Liver (tissue), 9 donors: ENCODE measurements around the gene RIPK1. TPM values are rescaled to one million over a fixed set of nuclear protein-coding genes. Genes with fewer than 3 reads are reported as not detected.

Source experiments
- DNase-seq: peaks from one replicate; pipeline ENCODE4 v3.0.0-alpha.2; 2017; ENCODE audit warnings: low spot score
- H3K27ac ChIP-seq, 2 donors: one replicate each; pipeline ENCODE4 v1.7.0; 2013; ENCODE audit warnings: inconsistent platforms in 2 of 2, low read length in 2 of 2, control low read depth in 1 of 2, low read depth in 1 of 2, mild to moderate bottlenecking in 1 of 2
- H3K27me3 ChIP-seq, 4 donors: one replicate each; pipeline versions ENCODE4 v1.6.1 to v1.7.0; 2013; ENCODE audit warnings: low read length in 3 of 4, inconsistent platforms in 1 of 4, mild to moderate bottlenecking in 1 of 4, moderate library complexity in 1 of 4; ENCODE audit not compliant: control insufficient read depth in 4 of 4, insufficient read depth in 4 of 4
- H3K36me3 ChIP-seq, 4 donors: one replicate each; pipeline versions ENCODE4 v1.6.1 to v1.7.0; 2013; ENCODE audit warnings: low read length in 3 of 4, mild to moderate bottlenecking in 3 of 4, low read depth in 1 of 4, moderate library complexity in 1 of 4; ENCODE audit not compliant: control insufficient read depth in 4 of 4, insufficient read depth in 3 of 4
- H3K4me1 ChIP-seq, 4 donors: one replicate each; pipeline versions ENCODE4 v1.6.1 to v1.7.0; 2013; ENCODE audit warnings: low read length in 3 of 4, mild to moderate bottlenecking in 3 of 4, moderate library complexity in 1 of 4; ENCODE audit not compliant: control insufficient read depth in 4 of 4, insufficient read depth in 4 of 4
- H3K4me3 ChIP-seq, 3 donors: one replicate each; pipeline versions ENCODE4 v1.6.1 to v1.7.0; 2013; ENCODE audit warnings: low read length in 3 of 3, control low read depth in 1 of 3, low read depth in 1 of 3, mild to moderate bottlenecking in 1 of 3
- H3K9ac ChIP-seq, 2 donors: one replicate each; pipeline ENCODE4 v1.7.0; 2013; ENCODE audit warnings: low read length in 2 of 2, mild to moderate bottlenecking in 2 of 2, moderate library complexity in 2 of 2, control low read depth in 1 of 2, low read depth in 1 of 2
- H3K9me3 ChIP-seq, 4 donors: one replicate each; pipeline versions ENCODE4 v1.6.1 to v1.7.0; 2013; ENCODE audit warnings: low read length in 3 of 4; ENCODE audit not compliant: control insufficient read depth in 4 of 4
- EGR1 ChIP-seq, 2 donors: IDR thresholded peaks; 2 replicates each; pipeline ENCODE4 v1.6.1; 2016 to 2018; ENCODE audit warnings: antibody characterized with exemption in 2 of 2, low read depth in 2 of 2
- FOXA1 ChIP-seq: IDR thresholded peaks from 2 replicates; pipeline ENCODE4 v1.6.1; 2016; ENCODE audit warnings: antibody characterized with exemption
- FOXA2 ChIP-seq: IDR thresholded peaks from 2 replicates; pipeline ENCODE4 v1.6.1; 2016; ENCODE audit warnings: antibody characterized with exemption
- GABPA ChIP-seq, 2 donors: IDR thresholded peaks in 1 of 2; conservative IDR thresholded peaks in 1 of 2; 2 replicates each; pipeline ENCODE4 v1.6.1; 2016; ENCODE audit warnings: antibody characterized with exemption in 2 of 2, mild to moderate bottlenecking in 1 of 2, moderate library complexity in 1 of 2
- HNF4A ChIP-seq, 2 donors: conservative IDR thresholded peaks; 2 replicates each; pipeline ENCODE4 v1.6.1; 2016; ENCODE audit warnings: antibody characterized with exemption in 2 of 2, mild to moderate bottlenecking in 2 of 2
- HNF4G ChIP-seq: IDR thresholded peaks from 2 replicates; pipeline ENCODE4 v1.6.1; 2016; ENCODE audit warnings: antibody characterized with exemption
- JUND ChIP-seq, 2 donors: IDR thresholded peaks; 2 replicates each; pipeline ENCODE4 v1.6.1; 2016; ENCODE audit warnings: antibody characterized with exemption in 2 of 2
- NR2F2 ChIP-seq: IDR thresholded peaks from 2 replicates; pipeline ENCODE4 v1.6.1; 2016; ENCODE audit warnings: antibody characterized with exemption
- RAD21 ChIP-seq, 2 donors: IDR thresholded peaks; 2 replicates each; pipeline ENCODE4 v1.6.1; 2016; ENCODE audit warnings: antibody characterized with exemption in 2 of 2, mild to moderate bottlenecking in 2 of 2
- RXRA ChIP-seq, 2 donors: IDR thresholded peaks; 2 replicates each; pipeline ENCODE4 v1.6.1; 2017 to 2018; ENCODE audit warnings: antibody characterized with exemption in 2 of 2, mild to moderate bottlenecking in 1 of 2
- SP1 ChIP-seq: IDR thresholded peaks from 2 replicates; pipeline ENCODE4 v1.6.1; 2018; ENCODE audit warnings: antibody characterized with exemption, mild to moderate bottlenecking
- TAF1 ChIP-seq: conservative IDR thresholded peaks from 2 replicates; pipeline ENCODE4 v1.6.1; 2016; ENCODE audit warnings: antibody characterized with exemption, mild to moderate bottlenecking
- YY1 ChIP-seq: IDR thresholded peaks from 2 replicates; pipeline ENCODE4 v1.6.1; 2016; ENCODE audit warnings: antibody characterized with exemption, mild to moderate bottlenecking
- WGBS: extraction: QIAGEN DNeasy Blood & Tissue Kit; methylation state at CpG from one replicate; pipeline ENCODE4 v1.1.7; 2013; 5-methylcytosine and 5-hydroxymethylcytosine counted together
- polyA plus RNA-seq, 2 donors: library from polyadenylated mRNA; stranded (reverse) in 1 of 2; unstranded in 1 of 2; fragments of 200-250 nt in 1 of 2; fragments of >200 nt in 1 of 2; fragmentation: Nextera tagmentation in 1 of 2; extraction: Ambion mirVana in 1 of 2; gene quantifications; one replicate each; pipeline versions ENCODE4 v1.2.1 to v1.2.3, GENCODE V29; 2013 to 2015
- total RNA-seq, 2 donors: library from RNA; depleted of rRNA; stranded (reverse); fragments of >200 nt; gene quantifications; one replicate each; pipeline ENCODE4 v1.2.3, GENCODE V29; 2014
- TF ChIP-seq, protein P1 (sequence below): IDR thresholded peaks from 2 replicates; pipeline ENCODE4 v1.6.1; 2016; ENCODE audit warnings: antibody characterized with exemption, mild to moderate bottlenecking
- TF ChIP-seq, protein P2 (sequence below): IDR thresholded peaks from 2 replicates; pipeline ENCODE4 v1.6.1; 2016; ENCODE audit warnings: antibody characterized with exemption
- TF ChIP-seq, protein P3 (sequence below): IDR thresholded peaks from 2 replicates; pipeline ENCODE4 v1.6.1; 2016; ENCODE audit warnings: antibody characterized with exemption
- TF ChIP-seq, protein P4 (sequence below): IDR thresholded peaks from 2 replicates; pipeline ENCODE4 v1.6.1; 2016; ENCODE audit warnings: antibody characterized with exemption
- TF ChIP-seq, protein P5 (sequence below): fragments of 150-350 bp; IDR thresholded peaks from 2 replicates; pipeline ENCODE4 v1.5.1; 2017; ENCODE audit warnings: improper control_type of control experiment, low read depth, low read length; ENCODE audit not compliant: missing input control
- donor health status: healthy.
- donor health status: healthy.
- donor health status: healthy.
- donor health status: healthy.
- donor health status: healthy.

RIPK1 gene
- total and polyA plus RNA-seq, 4 donors: 6.7 to 27.2 (median 13.3) TPM

DNA sequence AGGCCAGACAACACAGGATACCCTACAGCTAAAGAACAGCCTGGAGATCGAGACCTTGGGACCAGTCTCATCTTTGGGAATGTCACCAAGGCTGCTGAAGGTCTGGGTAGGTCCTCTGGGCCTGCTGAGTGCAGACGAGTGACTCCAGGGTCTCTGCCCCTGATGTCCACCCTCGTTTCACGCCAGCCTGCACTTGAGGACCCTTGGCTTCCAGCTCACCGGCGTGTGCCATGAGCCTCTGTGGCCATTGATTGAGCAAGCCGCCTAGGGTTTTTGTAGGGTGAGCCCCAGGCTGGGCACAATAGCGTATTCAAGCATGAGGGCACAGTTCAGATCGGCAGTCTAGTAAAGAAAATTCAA lies 54.5 kb downstream of the RIPK1 start:
- Histone ChIP-seq H3K36me3 (no peaks in the 10 kb centered on the region), H3K9ac (no peak overlapping the region), H3K4me1 (peaks cover 4 to 52% (median 37%) of the 10 kb centered on the region in 4 donors), H3K4me3 (no peak overlapping the region), H3K27me3 (no peaks in the 10 kb centered on the region), H3K9me3 (no peaks in the 10 kb centered on the region), H3K27ac (peak overlapping the region; percentile 0 to 18)
- no peak for TF ChIP-seq FOXA2
- TF ChIP-seq FOXA1: no peak
- no peak for TF ChIP-seq EGR1 (IDR thresholded peaks at IDR 0.05; ENCODE audit: low read depth in 2 of 2)
- TF ChIP-seq RAD21 (IDR thresholded peaks at IDR 0.05): no peak
- TF ChIP-seq JUND (IDR thresholded peaks at IDR 0.05): no peak
- peak in 1 of 2 donors; percentile 7 for TF ChIP-seq RXRA (IDR thresholded peaks at IDR 0.05)
- TF ChIP-seq SP1: no peak
- no peak for TF ChIP-seq GABPA (IDR thresholded peaks at IDR 0.05 in 1 of 2, conservative IDR thresholded peaks at IDR 0.05 in 1 of 2)
- no peak for TF ChIP-seq NR2F2
- TF ChIP-seq HNF4G: no peak
- TF ChIP-seq TAF1: no peak
- TF ChIP-seq, protein P1, sequence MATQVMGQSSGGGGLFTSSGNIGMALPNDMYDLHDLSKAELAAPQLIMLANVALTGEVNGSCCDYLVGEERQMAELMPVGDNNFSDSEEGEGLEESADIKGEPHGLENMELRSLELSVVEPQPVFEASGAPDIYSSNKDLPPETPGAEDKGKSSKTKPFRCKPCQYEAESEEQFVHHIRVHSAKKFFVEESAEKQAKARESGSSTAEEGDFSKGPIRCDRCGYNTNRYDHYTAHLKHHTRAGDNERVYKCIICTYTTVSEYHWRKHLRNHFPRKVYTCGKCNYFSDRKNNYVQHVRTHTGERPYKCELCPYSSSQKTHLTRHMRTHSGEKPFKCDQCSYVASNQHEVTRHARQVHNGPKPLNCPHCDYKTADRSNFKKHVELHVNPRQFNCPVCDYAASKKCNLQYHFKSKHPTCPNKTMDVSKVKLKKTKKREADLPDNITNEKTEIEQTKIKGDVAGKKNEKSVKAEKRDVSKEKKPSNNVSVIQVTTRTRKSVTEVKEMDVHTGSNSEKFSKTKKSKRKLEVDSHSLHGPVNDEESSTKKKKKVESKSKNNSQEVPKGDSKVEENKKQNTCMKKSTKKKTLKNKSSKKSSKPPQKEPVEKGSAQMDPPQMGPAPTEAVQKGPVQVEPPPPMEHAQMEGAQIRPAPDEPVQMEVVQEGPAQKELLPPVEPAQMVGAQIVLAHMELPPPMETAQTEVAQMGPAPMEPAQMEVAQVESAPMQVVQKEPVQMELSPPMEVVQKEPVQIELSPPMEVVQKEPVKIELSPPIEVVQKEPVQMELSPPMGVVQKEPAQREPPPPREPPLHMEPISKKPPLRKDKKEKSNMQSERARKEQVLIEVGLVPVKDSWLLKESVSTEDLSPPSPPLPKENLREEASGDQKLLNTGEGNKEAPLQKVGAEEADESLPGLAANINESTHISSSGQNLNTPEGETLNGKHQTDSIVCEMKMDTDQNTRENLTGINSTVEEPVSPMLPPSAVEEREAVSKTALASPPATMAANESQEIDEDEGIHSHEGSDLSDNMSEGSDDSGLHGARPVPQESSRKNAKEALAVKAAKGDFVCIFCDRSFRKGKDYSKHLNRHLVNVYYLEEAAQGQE: no peak
- TF ChIP-seq, protein P2, sequence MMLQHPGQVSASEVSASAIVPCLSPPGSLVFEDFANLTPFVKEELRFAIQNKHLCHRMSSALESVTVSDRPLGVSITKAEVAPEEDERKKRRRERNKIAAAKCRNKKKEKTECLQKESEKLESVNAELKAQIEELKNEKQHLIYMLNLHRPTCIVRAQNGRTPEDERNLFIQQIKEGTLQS: no peak
- TF ChIP-seq HNF4A (conservative IDR thresholded peaks at IDR 0.05): peak in 1 of 2 donors; percentile 23
- TF ChIP-seq YY1: no peak
- WGBS: 61% methylated on average over 9 of the region's 9 CpGs
- no peak for DNase-seq

DNA sequence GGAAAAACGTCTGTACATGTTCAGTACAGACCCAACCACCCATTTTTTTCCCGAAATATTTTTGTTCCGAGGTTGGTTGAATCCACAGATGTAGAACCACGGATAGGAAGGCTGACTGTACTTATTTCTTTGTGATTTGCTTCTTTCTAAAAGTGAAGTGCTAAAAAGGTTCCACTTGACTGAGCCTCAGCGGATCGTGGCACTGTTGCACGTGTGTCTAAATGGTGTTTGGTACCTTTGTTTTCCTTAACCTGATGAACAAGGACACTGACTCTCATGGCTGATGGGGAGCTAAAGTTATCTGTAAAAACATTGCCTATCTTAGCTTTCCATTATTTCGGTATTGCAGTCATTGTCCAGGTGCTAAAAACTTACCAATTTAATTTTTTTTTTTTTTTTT lies 56.4 kb downstream of the RIPK1 start:
- H3K27ac ChIP-seq: no peak overlapping the region
- peaks cover 4 to 45% (median 32%) of the 10 kb centered on the region in 4 donors for H3K4me1 ChIP-seq
- TF ChIP-seq, protein P2: no peak
- TF ChIP-seq FOXA1 (no peak), RAD21 (IDR thresholded peaks at IDR 0.05) (no peak), SP1 (no peak), FOXA2 (no peak), GABPA (IDR thresholded peaks at IDR 0.05 in 1 of 2, conservative IDR thresholded peaks at IDR 0.05 in 1 of 2) (no peak), JUND (IDR thresholded peaks at IDR 0.05) (no peak), HNF4A (conservative IDR thresholded peaks at IDR 0.05) (no peak), EGR1 (IDR thresholded peaks at IDR 0.05; ENCODE audit: low read depth in 2 of 2) (no peak), TAF1 (no peak), YY1 (no peak), NR2F2 (no peak), RXRA (IDR thresholded peaks at IDR 0.05) (no peak)
- TF ChIP-seq, protein P1: no peak
- TF ChIP-seq, protein P3, sequence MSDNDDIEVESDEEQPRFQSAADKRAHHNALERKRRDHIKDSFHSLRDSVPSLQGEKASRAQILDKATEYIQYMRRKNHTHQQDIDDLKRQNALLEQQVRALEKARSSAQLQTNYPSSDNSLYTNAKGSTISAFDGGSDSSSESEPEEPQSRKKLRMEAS: no peak
- TF ChIP-seq, protein P4, sequence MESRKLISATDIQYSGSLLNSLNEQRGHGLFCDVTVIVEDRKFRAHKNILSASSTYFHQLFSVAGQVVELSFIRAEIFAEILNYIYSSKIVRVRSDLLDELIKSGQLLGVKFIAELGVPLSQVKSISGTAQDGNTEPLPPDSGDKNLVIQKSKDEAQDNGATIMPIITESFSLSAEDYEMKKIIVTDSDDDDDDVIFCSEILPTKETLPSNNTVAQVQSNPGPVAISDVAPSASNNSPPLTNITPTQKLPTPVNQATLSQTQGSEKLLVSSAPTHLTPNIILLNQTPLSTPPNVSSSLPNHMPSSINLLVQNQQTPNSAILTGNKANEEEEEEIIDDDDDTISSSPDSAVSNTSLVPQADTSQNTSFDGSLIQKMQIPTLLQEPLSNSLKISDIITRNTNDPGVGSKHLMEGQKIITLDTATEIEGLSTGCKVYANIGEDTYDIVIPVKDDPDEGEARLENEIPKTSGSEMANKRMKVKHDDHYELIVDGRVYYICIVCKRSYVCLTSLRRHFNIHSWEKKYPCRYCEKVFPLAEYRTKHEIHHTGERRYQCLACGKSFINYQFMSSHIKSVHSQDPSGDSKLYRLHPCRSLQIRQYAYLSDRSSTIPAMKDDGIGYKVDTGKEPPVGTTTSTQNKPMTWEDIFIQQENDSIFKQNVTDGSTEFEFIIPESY: no peak
- TF ChIP-seq, protein P5, sequence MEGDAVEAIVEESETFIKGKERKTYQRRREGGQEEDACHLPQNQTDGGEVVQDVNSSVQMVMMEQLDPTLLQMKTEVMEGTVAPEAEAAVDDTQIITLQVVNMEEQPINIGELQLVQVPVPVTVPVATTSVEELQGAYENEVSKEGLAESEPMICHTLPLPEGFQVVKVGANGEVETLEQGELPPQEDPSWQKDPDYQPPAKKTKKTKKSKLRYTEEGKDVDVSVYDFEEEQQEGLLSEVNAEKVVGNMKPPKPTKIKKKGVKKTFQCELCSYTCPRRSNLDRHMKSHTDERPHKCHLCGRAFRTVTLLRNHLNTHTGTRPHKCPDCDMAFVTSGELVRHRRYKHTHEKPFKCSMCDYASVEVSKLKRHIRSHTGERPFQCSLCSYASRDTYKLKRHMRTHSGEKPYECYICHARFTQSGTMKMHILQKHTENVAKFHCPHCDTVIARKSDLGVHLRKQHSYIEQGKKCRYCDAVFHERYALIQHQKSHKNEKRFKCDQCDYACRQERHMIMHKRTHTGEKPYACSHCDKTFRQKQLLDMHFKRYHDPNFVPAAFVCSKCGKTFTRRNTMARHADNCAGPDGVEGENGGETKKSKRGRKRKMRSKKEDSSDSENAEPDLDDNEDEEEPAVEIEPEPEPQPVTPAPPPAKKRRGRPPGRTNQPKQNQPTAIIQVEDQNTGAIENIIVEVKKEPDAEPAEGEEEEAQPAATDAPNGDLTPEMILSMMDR: no peak
- no peaks in the 10 kb centered on the region for H3K9me3 ChIP-seq
- peaks cover 6 to 12% (median 10%) of the 10 kb centered on the region in 4 donors for H3K36me3 ChIP-seq
- DNase-seq: no peak
- H3K9ac ChIP-seq: no peak overlapping the region
- WGBS: 79% methylated on average over 8 of the region's 8 CpGs
- H3K4me3 ChIP-seq: no peak overlapping the region
- no peaks in the 10 kb centered on the region for H3K27me3 ChIP-seq
